A549 (cell line): ENCODE data around the gene MRPL17. TPM values are rescaled to one million over a fixed set of nuclear protein-coding genes. Genes with fewer than 3 reads are reported as not detected.

ENCODE experiments used
- ATAC-seq, 2 experiments: fragments of 200-7000 bp in 1 of 2; fragments of >200 bp in 1 of 2; cut with Nextera tagmentation in 1 of 2; cut with Tn5 transposase in 1 of 2; 3 replicates each; pipeline versions ENCODE4 v1.8.0 to v1.9.1; 2018 to 2020; ENCODE audit warnings: mild to moderate bottlenecking in 1 of 2, moderate library complexity in 1 of 2
- CTCF ChIA-PET: fragments of 300-600 bp; sonication (Branson Sonifier 250); formaldehyde crosslinking; extraction: SDS; loops from one replicate; lab custom pipeline; 2021; ENCODE audit warnings: antibody characterized with exemption, inconsistent platforms; lab: Yijun Ruan, JAX
- POLR2A ChIA-PET: fragments of 350-600 bp; formaldehyde crosslinking; extraction: SDS; loops from one replicate; lab custom pipeline; 2021; ENCODE audit warnings: antibody characterized with exemption, inconsistent platforms; lab: Yijun Ruan, JAX
- DNase-seq, 2 experiments: peaks; one replicate each; pipeline versions ENCODE4 v3.0.0 to v3.0.0-alpha.2; 2011 to 2016; ENCODE audit warnings: low read depth in 1 of 2, low spot score in 1 of 2
- FAIRE-seq: peaks from 2 replicates; lab custom pipeline; 2011; peaks lifted over from hg19 to GRCh38; lab: Jason Lieb, UNC
- H3K27ac ChIP-seq, 2 experiments: fragments of >200 bp; sonication (Bioruptor Twin); formaldehyde crosslinking; 3 replicates each; pipeline ENCODE4 v1.5.1; 2016 to 2017
- H3K4me1 ChIP-seq: fragments of >200 bp; sonication (Bioruptor Twin); formaldehyde crosslinking; 3 replicates; pipeline ENCODE4 v1.6.1; 2016
- H3K4me2 ChIP-seq: fragments of >200 bp; sonication (Bioruptor Twin); formaldehyde crosslinking; 3 replicates; pipeline ENCODE4 v1.6.1; 2016
- H3K4me3 ChIP-seq: fragments of >200 bp; sonication (Bioruptor Twin); formaldehyde crosslinking; 3 replicates; pipeline ENCODE4 v1.5.1; 2016
- H3K9me3 ChIP-seq: fragments of >200 bp; sonication (Bioruptor Twin); formaldehyde crosslinking; 3 replicates; pipeline ENCODE4 v1.6.1; 2016
- BHLHE40 ChIP-seq: IDR thresholded peaks from 2 replicates; pipeline ENCODE4 v1.6.1; 2012; ENCODE audit warnings: low read depth, low read length, inconsistent platforms
- CBX8 ChIP-seq: fragments of 200-600 bp; sonication (generic); IDR thresholded peaks from 2 replicates; pipeline ENCODE4 v1.6.1; 2016
- CEBPB ChIP-seq, 2 experiments: fragments of >200 bp in 1 of 2; sonication (Bioruptor Twin) in 1 of 2; formaldehyde crosslinking in 1 of 2; IDR thresholded peaks; 2 replicates each; pipeline ENCODE4 v1.6.1; 2012 to 2016
- CHD2 ChIP-seq: fragments of 150-350 bp; IDR thresholded peaks from 2 replicates; pipeline ENCODE4 v1.6.1; 2014; ENCODE audit warnings: low read length; ENCODE audit not compliant: partially characterized antibody
- CHD4 ChIP-seq: fragments of 200-600 bp; sonication (generic); IDR thresholded peaks from 2 replicates; pipeline ENCODE4 v1.6.1; 2016; ENCODE audit warnings: antibody characterized with exemption, mild to moderate bottlenecking, borderline replicate concordance
- EHF ChIP-seq: fragments of 250-450 bp; sonication (Bioruptor Pico); IDR thresholded peaks from 2 replicates; pipeline ENCODE4 v1.5.0; 2020; ENCODE audit warnings: mild to moderate bottlenecking
- ELK1 ChIP-seq: fragments of 150-350 bp; IDR thresholded peaks from 2 replicates; pipeline ENCODE4 v1.6.1; 2014; ENCODE audit warnings: low read depth, mild to moderate bottlenecking, low read length
- ESRRA ChIP-seq: fragments of 150-350 bp; IDR thresholded peaks from 2 replicates; pipeline ENCODE4 v1.6.1; 2014; ENCODE audit warnings: mild to moderate bottlenecking, low read length, borderline replicate concordance
- FOSB ChIP-seq: fragments of 250-450 bp; sonication (Bioruptor Pico); IDR thresholded peaks from 2 replicates; pipeline ENCODE4 v1.5.0; 2020; ENCODE audit warnings: mild to moderate bottlenecking, moderate library complexity
- FOXS1 ChIP-seq: fragments of 250-450 bp; sonication (Bioruptor Pico); IDR thresholded peaks from 2 replicates; pipeline ENCODE4 v1.5.0; 2020; ENCODE audit warnings: mild to moderate bottlenecking, moderate library complexity
- HES2 ChIP-seq: fragments of >200 bp; sonication (Bioruptor Twin); formaldehyde crosslinking; IDR thresholded peaks from 2 replicates; pipeline ENCODE4 v1.6.1; 2016
- HOXA7 ChIP-seq: fragments of 250-450 bp; sonication (Bioruptor Pico); IDR thresholded peaks from 2 replicates; pipeline ENCODE4 v1.5.0; 2020; ENCODE audit warnings: mild to moderate bottlenecking, moderate library complexity
- HOXB13 ChIP-seq: fragments of 250-450 bp; sonication (Bioruptor Pico); IDR thresholded peaks from 2 replicates; pipeline ENCODE4 v1.5.0; 2020; ENCODE audit warnings: low read depth, mild to moderate bottlenecking, moderate library complexity
- JUN ChIP-seq, 2 experiments: fragments of >200 bp; sonication (Bioruptor Twin); formaldehyde crosslinking; IDR thresholded peaks; 2 replicates in 1 of 2; 3 replicates in 1 of 2; pipeline ENCODE4 v1.6.1; 2016 to 2017
- JUNB ChIP-seq: fragments of >200 bp; sonication (Bioruptor Twin); formaldehyde crosslinking; IDR thresholded peaks from 2 replicates; pipeline ENCODE4 v1.6.1; 2016
- KDM1A ChIP-seq: fragments of 200-600 bp; sonication (generic); IDR thresholded peaks from 2 replicates; pipeline ENCODE4 v1.6.1; 2016; ENCODE audit warnings: low read depth, mild to moderate bottlenecking
- KDM5A ChIP-seq: fragments of 200-600 bp; sonication (generic); IDR thresholded peaks from 2 replicates; pipeline ENCODE4 v1.6.1; 2016; ENCODE audit warnings: antibody characterized with exemption, mild to moderate bottlenecking
- MAX ChIP-seq: IDR thresholded peaks from 2 replicates; pipeline ENCODE4 v1.6.1; 2012
- NFE2L2 ChIP-seq: fragments of 150-350 bp; conservative IDR thresholded peaks from 2 replicates; pipeline ENCODE4 v1.6.1; 2014; ENCODE audit warnings: low read length
- NPAS2 ChIP-seq: fragments of 250-450 bp; sonication (Bioruptor Pico); IDR thresholded peaks from 2 replicates; pipeline ENCODE4 v1.8.0; 2022; ENCODE audit warnings: mild to moderate bottlenecking, moderate library complexity, borderline replicate concordance
- NR3C1 ChIP-seq: fragments of >200 bp; sonication (Bioruptor Twin); formaldehyde crosslinking; IDR thresholded peaks from 3 replicates; pipeline ENCODE4 v1.6.1; 2017
- PBX3 ChIP-seq: IDR thresholded peaks from 2 replicates; pipeline ENCODE4 v1.6.1; 2012
- RAD21 ChIP-seq, 2 experiments: fragments of >200 bp in 1 of 2; sonication (Bioruptor Twin) in 1 of 2; formaldehyde crosslinking in 1 of 2; IDR thresholded peaks in 1 of 2; conservative IDR thresholded peaks in 1 of 2; 2 replicates in 1 of 2; 3 replicates in 1 of 2; pipeline ENCODE4 v1.6.1; 2012 to 2018; ENCODE audit warnings: inconsistent platforms in 1 of 2
- RARB ChIP-seq: fragments of 250-450 bp; sonication (Bioruptor Pico); IDR thresholded peaks from 2 replicates; pipeline ENCODE4 v1.8.0; 2021; ENCODE audit warnings: mild to moderate bottlenecking, moderate library complexity
- RCOR1 ChIP-seq: fragments of 150-350 bp; IDR thresholded peaks from 2 replicates; pipeline ENCODE4 v1.6.1; 2014; ENCODE audit warnings: antibody characterized with exemption, low read length, low read depth
- RNF2 ChIP-seq: fragments of 200-600 bp; sonication (generic); IDR thresholded peaks from 2 replicates; pipeline ENCODE4 v1.6.1; 2016; ENCODE audit warnings: low read depth, mild to moderate bottlenecking, antibody characterized with exemption, moderate library complexity, borderline replicate concordance
- SMC3 ChIP-seq: fragments of >200 bp; sonication (Bioruptor Twin); formaldehyde crosslinking; IDR thresholded peaks from 3 replicates; pipeline ENCODE4 v1.6.1; 2018; ENCODE audit warnings: inconsistent platforms
- SREBF2 ChIP-seq: fragments of 450-650 bp; IDR thresholded peaks from 2 replicates; pipeline ENCODE4 v1.6.1; 2014; ENCODE audit warnings: mild to moderate bottlenecking, moderate library complexity
- USF2 ChIP-seq: fragments of 450-650 bp; IDR thresholded peaks from 2 replicates; pipeline ENCODE4 v1.6.1; 2014; ENCODE audit warnings: antibody characterized with exemption
- ZC3H11A ChIP-seq: fragments of 450-650 bp; IDR thresholded peaks from 2 replicates; pipeline ENCODE4 v1.6.1; 2014; ENCODE audit warnings: antibody characterized with exemption, mild to moderate bottlenecking
- ZNF302 ChIP-seq: fragments of 250-450 bp; sonication (Bioruptor Pico); IDR thresholded peaks from 2 replicates; pipeline ENCODE4 v1.9.0; 2021; ENCODE audit warnings: inconsistent platforms, mild to moderate bottlenecking, moderate library complexity
- WGBS: methylation state at CpG from one replicate; pipeline ENCODE4 v1.1.6; 2017; ENCODE audit errors: missing lambda C conversion rate; 5-methylcytosine and 5-hydroxymethylcytosine counted together
- polyA plus RNA-seq, 4 experiments: library from polyadenylated mRNA; depleted of rRNA in 3 of 4; stranded (reverse); fragments of >200 nt; fragmentation: RNase III in 1 of 4; extraction: RNeasy Plus Mini Kit Qiagen cat#74134 plus additional on column Dnase treatment in 1 of 4; gene quantifications; 2 replicates in 3 of 4; 3 replicates in 1 of 4; pipeline ENCODE4 v1.2.3, GENCODE V29; 2011 to 2017

Gene MRPL17
- polyA plus RNA-seq, 2 of the 4 experiments (the other 2 are of a cell fraction): 96.8 to 128 TPM

- peak overlapping the region; percentile 83 for H3K4me3 ChIP-seq
- no peak for TF ChIP-seq HES2
- TF ChIP-seq, all 56 proteins: peak for 0
- Histone ChIP-seq H3K4me2 (peak overlapping the region; percentile 78), H3K9me3 (no peaks in the 10 kb centered on the region), H3K27ac (peak overlapping the region; percentile 86 to 95), H3K4me1 (peaks cover 11% of the 10 kb centered on the region; the same call in 2 of the 3 replicates)
- ChIA-PET POLR2A (interaction anchor here (1.1 to 1.5 kb wide), 4 partner anchors 58 to 79 kb away, joined by 3 to 15 read pairs (median 12); partner anchors contain the start of genes ILK, RRP8 and TAF10), CTCF (interaction anchor here (0.7 to 2.9 kb wide), 17 partner anchors 9 to 307 kb away, joined by 3 to 35 read pairs (median 9); partner anchors contain the start of genes ARFIP2, ILK, RRP8 and TAF10)
- ATAC-seq: peak in 1 of 2 experiments; percentile 4; a peak in 2 of 6 replicates
- no peak for FAIRE-seq
- 3% methylated on average over 10 of the region's 10 CpGs for WGBS
- no peak for DNase-seq
These were observed 577 bp downstream of the MRPL17 start for GRCh38 chr11:6682591-6682935.

- Histone ChIP-seq H3K9me3 (no peaks in the 10 kb centered on the region), H3K4me1 (peaks cover 11% of the 10 kb centered on the region; the same call in 2 of the 3 replicates), H3K27ac (peak overlapping the region; percentile 86 to 95), H3K4me3 (peak overlapping the region; percentile 83), H3K4me2 (peak overlapping the region; percentile 78)
- ChIA-PET POLR2A (no interaction called here), CTCF (interaction anchor here (0.7 to 2.8 kb wide), 3 partner anchors 19 to 303 kb away, joined by 3 to 27 read pairs (median 7); partner anchors contain the start of gene TAF10)
- FAIRE-seq (no peak), DNase-seq (no peak), ATAC-seq (no peak)
- TF ChIP-seq RNF2: no peak
- TF ChIP-seq KDM1A: no peak
- TF ChIP-seq EHF: no peak
- no peak for TF ChIP-seq CHD2
- TF ChIP-seq BHLHE40: no peak
- TF ChIP-seq CEBPB (IDR thresholded peaks at IDR 0.05): no peak
- TF ChIP-seq KDM5A: no peak
- no peak for TF ChIP-seq JUN (IDR thresholded peaks at IDR 0.05)
- no peak for TF ChIP-seq MAX
- no peak for TF ChIP-seq ESRRA
- no peak for TF ChIP-seq SMC3
- TF ChIP-seq NFE2L2: no peak
- TF ChIP-seq ELK1: no peak
- no peak for TF ChIP-seq RAD21 (conservative IDR thresholded peaks at IDR 0.05 in 1 of 2, IDR thresholded peaks at IDR 0.05 in 1 of 2)
- no peak for TF ChIP-seq ZC3H11A
- no peak for TF ChIP-seq FOSB (CRISPR knock-in tag)
- no peak for TF ChIP-seq NPAS2 (CRISPR knock-in tag)
- TF ChIP-seq CHD4: no peak
- no peak for TF ChIP-seq USF2
- 15% methylated on average over 5 of the region's 5 CpGs for whole genome bisulfite sequencing
These were observed 1.2 kb downstream of the MRPL17 start for GRCh38 chr11:6681949-6682348.

- H3K4me3 ChIP-seq: peak overlapping the region; percentile 83; the same call in 1 of the 3 replicates
- FAIRE-seq (no peak), DNase-seq (no peak)
- 71% methylated on average over 1 of the region's 1 CpG for WGBS
- H3K4me1 ChIP-seq: peaks cover 11% of the 10 kb centered on the region; the same call in 2 of the 3 replicates
- H3K4me2 ChIP-seq: peak overlapping the region; percentile 78
- no peaks in the 10 kb centered on the region for H3K9me3 ChIP-seq
- no peak overlapping the region for H3K27ac ChIP-seq
- POLR2A ChIA-PET: no interaction called here
- TF ChIP-seq ZNF302 (no peak), CHD2 (no peak), RNF2 (no peak), HOXB13 (no peak), SREBF2 (no peak), HOXA7 (no peak), MAX (no peak), EHF (no peak), CBX8 (no peak), BHLHE40 (no peak), PBX3 (no peak), NR3C1 (no peak), RCOR1 (no peak), FOXS1 (CRISPR knock-in tag) (no peak), JUNB (no peak), ESRRA (no peak), RARB (CRISPR knock-in tag) (no peak)
- TF ChIP-seq, all 56 proteins: peak for 0
- CTCF ChIA-PET: interaction anchor here (0.7 to 1.6 kb wide), 3 partner anchors 14 to 302 kb away, joined by 3 to 7 read pairs (median 5); no protein-coding TSS in a partner anchor
- ATAC-seq: no peak
These were observed 1.6 kb downstream of the MRPL17 start for GRCh38 chr11:6681505-6681904.
